GM18505 (cell line): ENCODE measurements around the gene C2CD4D.

Source experiments
- ATAC-seq: cut with Tn5 transposase; IDR thresholded peaks from one replicate; pipeline ENCODE4 v1.9.1; 2021; ENCODE audit not compliant: unreplicated experiment
- POLR2A ChIP-seq: IDR thresholded peaks from 4 replicates; pipeline ENCODE4 v1.6.1; 2011; ENCODE audit warnings: borderline replicate concordance; ENCODE audit not compliant: insufficient read depth, insufficient read length; ENCODE audit errors: extremely low read depth

C2CD4D gene

GRCh38 chr1:151822404-151822803, 17.2 kb downstream of the C2CD4D start:
- ATAC-seq, result no peak
- no peak for TF ChIP-seq POLR2A

- ATAC-seq, result no peak
- TF ChIP-seq POLR2A, result no peak
Measured at GRCh38 chr1:151820940-151821339, 18.7 kb downstream of the C2CD4D start.

GRCh38 chr1:151819976-151820623, 19.5 kb downstream of the C2CD4D start:
- ATAC-seq, result no peak
- no peak for TF ChIP-seq POLR2A

GRCh38 chr1:151819227-151819835, 20.3 kb downstream of the C2CD4D start:
- no peak for TF ChIP-seq POLR2A
- ATAC-seq, result no peak

- no peak for TF ChIP-seq POLR2A
- ATAC-seq, result no peak
Measured at GRCh38 chr1:151817353-151817730, 22.3 kb downstream of the C2CD4D start.

- no peak for ATAC-seq
- TF ChIP-seq POLR2A, result no peak
Measured at GRCh38 chr1:151816548-151817352, 22.9 kb downstream of the C2CD4D start.

GRCh38 chr1:151815716-151816327, 23.8 kb downstream of the C2CD4D start:
- no peak for ATAC-seq

GRCh38 chr1:151814971-151815545, 24.6 kb downstream of the C2CD4D start:
- TF ChIP-seq POLR2A, result no peak

More at GRCh38 chr1:151815716-151816327, 23.8 kb downstream of the C2CD4D start:
- TF ChIP-seq POLR2A, result no peak

GRCh38 chr1:151814426-151814825, 25.2 kb downstream of the C2CD4D start:
- TF ChIP-seq POLR2A, result no peak
- ATAC-seq, result no peak

More at GRCh38 chr1:151814971-151815545, 24.6 kb downstream of the C2CD4D start:
- ATAC-seq, result no peak

GRCh38 chr1:151813271-151813977, 26.2 kb downstream of the C2CD4D start:
- TF ChIP-seq POLR2A, result no peak
- no peak for ATAC-seq

GRCh38 chr1:151811181-151811580, 28.4 kb downstream of the C2CD4D start:
- no peak for TF ChIP-seq POLR2A
- ATAC-seq, result no peak

- TF ChIP-seq POLR2A, result no peak
- ATAC-seq, result no peak
Measured at GRCh38 chr1:151809985-151810556, 29.5 kb downstream of the C2CD4D start.
